Epithelial cell of proximal tubule (primary cell): ENCODE data around the gene ANXA4. TPM values are rescaled to one million over a fixed set of nuclear protein-coding genes. Genes with fewer than 3 reads are reported as not detected.
A peak's percentile ranks its signal among the peaks of the same experiment; 100 is the strongest.

ENCODE experiments used
- DNase-seq: peaks from one replicate; pipeline ENCODE4 v3.0.0-alpha.2; 2011; ENCODE audit warnings: low read depth
- H3K4me3 ChIP-seq: 2 replicates; pipeline ENCODE4 v1.5.1; 2011; ENCODE audit warnings: low read depth, mild to moderate bottlenecking, low read length
- CTCF ChIP-seq: conservative IDR thresholded peaks from 2 replicates; pipeline ENCODE4 v1.5.1; 2012; ENCODE audit warnings: low read depth, mild to moderate bottlenecking, low read length
- total RNA-seq: library from RNA; depleted of rRNA; stranded (reverse); fragments of >200 nt; gene quantifications from 2 replicates; pipeline ENCODE4 v1.2.3, GENCODE V29; 2015

The ANXA4 gene
- total RNA-seq, 1 donor from 2014 or later = 61.2 TPM

GRCh38 chr2:69789175-69789721 is 47.3 kb downstream of the ANXA4 start:
- TF ChIP-seq CTCF = no peak
- H3K4me3 ChIP-seq = no peak overlapping the region
- peak; percentile 91 for DNase-seq

GRCh38 chr2:69789772-69790600 is 48.1 kb downstream of the ANXA4 start:
- TF ChIP-seq CTCF = no peak
- no peak overlapping the region for H3K4me3 ChIP-seq
- DNase-seq = no peak

- TF ChIP-seq CTCF = no peak
- no peak overlapping the region for H3K4me3 ChIP-seq
- DNase-seq = no peak
Measured at GRCh38 chr2:69790601-69790959, 48.6 kb downstream of the ANXA4 start.

DNA sequence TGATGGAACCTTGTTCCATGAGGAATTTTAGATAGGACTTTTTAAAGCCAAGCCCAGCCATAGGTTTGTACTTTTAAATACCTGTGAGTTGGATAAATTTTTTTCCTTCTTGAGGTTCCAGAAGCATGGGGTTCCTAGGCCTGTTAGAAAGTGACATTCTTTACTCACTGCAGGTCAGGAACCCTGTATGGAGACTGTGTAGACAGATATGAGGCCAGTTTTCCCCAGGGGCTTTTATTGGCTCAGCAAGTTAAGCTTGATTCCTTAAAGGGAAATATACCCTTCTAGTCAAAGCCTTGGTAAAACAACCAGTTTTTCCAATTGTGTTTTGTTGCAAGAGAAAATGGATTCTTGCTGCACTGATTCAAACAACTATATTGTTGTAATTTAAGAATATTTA is 49.1 kb downstream of the ANXA4 start:
- DNase-seq = no peak
- no peak overlapping the region for H3K4me3 ChIP-seq
- no peak for TF ChIP-seq CTCF

GRCh38 chr2:69796174-69796573 is 54.2 kb downstream of the ANXA4 start:
- no peak overlapping the region for H3K4me3 ChIP-seq
- DNase-seq = no peak
- no peak for TF ChIP-seq CTCF

- no peak for DNase-seq
- no peak for TF ChIP-seq CTCF
- no peak overlapping the region for H3K4me3 ChIP-seq
Measured at GRCh38 chr2:69797235-69797634, 55.3 kb downstream of the ANXA4 start.

DNA sequence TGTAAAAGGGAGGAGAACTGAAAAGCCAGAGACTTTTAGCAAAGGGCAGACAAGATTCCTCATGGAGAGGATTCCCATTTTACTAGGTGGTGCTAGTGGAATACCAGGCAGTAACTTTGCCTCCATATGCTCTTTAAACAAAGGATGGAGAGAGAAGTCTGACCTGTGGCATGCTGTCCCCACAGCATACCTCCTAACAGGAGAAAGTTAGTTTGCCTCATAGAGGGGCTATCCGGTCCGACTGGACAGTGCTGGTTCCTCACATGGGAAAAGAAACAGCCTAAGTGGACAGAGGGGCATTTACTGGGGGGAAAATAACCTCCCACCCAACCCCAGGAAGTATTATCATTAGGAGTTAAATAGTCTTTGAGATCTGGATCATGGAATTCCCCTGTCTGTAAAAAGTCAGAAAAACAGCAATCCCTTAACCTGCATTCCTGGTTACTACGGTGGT is 55.9 kb downstream of the ANXA4 start:
- no peak for TF ChIP-seq CTCF
- peak; percentile 38 for DNase-seq
- H3K4me3 ChIP-seq = no peak overlapping the region
